ENCODE results near the gene PTRH1. TPM values are rescaled to one million over a fixed set of nuclear protein-coding genes. Genes with fewer than 3 reads are reported as not detected.

Gene PTRH1
- total and polyA plus RNA-seq, 10 of the 15 experiments (the other 5 are each of a cell fraction or from before 2014, with no cell fraction given): 0.69 to 38.4 (median 10.2) TPM

DNA sequence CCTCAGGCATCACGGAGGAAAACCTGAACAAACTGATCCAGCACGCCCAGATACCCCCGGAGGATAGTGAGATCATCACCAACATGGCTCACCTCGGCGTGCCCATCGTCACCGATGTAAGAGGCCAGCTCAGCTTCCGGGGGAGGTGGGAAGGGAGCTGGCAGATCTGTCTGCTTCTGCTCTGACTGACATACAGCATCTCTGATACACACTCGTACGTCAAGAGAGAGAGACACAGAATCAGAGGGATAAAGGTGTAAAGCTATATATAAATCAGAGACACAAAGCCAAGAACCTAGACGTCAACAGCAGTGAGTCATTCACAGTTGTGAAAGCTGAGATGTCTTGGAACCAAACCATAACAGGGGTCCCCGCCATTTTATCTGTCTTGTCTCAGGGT, 38.8 kb downstream of the PTRH1 start:
- no peak for FAIRE-seq
- TF ChIP-seq CHD4 (IDR thresholded peaks at IDR 0.05) (no peak), SREBF1 (IDR thresholded peaks at IDR 0.05; ENCODE audit: low read length) (no peak), KAT2A (conservative IDR thresholded peaks at IDR 0.05; ENCODE audit: control insufficient read depth, low read depth, low read length) (no peak), BRCA1 (IDR thresholded peaks at IDR 0.05; ENCODE audit: low read depth, low read length) (no peak), RAD21 (IDR thresholded peaks at IDR 0.05; ENCODE audit: insufficient read depth, low read depth, low read length) (no peak), CBX3 (IDR thresholded peaks at IDR 0.05; ENCODE audit: borderline replicate concordance, low read depth) (no peak), ZNF274 (IDR thresholded peaks at IDR 0.05; ENCODE audit: insufficient read depth, insufficient read length) (no peak), MTA3 (IDR thresholded peaks at IDR 0.05; ENCODE audit: borderline replicate concordance, low read length) (no peak), RELB (IDR thresholded peaks at IDR 0.05; ENCODE audit: low read depth) (no peak), SPI1 (IDR thresholded peaks at IDR 0.05; ENCODE audit: borderline replicate concordance, insufficient read depth, low read depth, low read length) (no peak), POU2F2 (IDR thresholded peaks at IDR 0.05; ENCODE audit: borderline replicate concordance, low read depth, low read length) (no peak), SIN3A (IDR thresholded peaks at IDR 0.05; ENCODE audit: low read depth, low read length) (no peak), RCOR1 (conservative IDR thresholded peaks at IDR 0.05; ENCODE audit: low read depth, low read length) (no peak), SP1 (IDR thresholded peaks at IDR 0.05; ENCODE audit: low read depth, low read length) (no peak)
- TF ChIP-seq, protein P1, sequence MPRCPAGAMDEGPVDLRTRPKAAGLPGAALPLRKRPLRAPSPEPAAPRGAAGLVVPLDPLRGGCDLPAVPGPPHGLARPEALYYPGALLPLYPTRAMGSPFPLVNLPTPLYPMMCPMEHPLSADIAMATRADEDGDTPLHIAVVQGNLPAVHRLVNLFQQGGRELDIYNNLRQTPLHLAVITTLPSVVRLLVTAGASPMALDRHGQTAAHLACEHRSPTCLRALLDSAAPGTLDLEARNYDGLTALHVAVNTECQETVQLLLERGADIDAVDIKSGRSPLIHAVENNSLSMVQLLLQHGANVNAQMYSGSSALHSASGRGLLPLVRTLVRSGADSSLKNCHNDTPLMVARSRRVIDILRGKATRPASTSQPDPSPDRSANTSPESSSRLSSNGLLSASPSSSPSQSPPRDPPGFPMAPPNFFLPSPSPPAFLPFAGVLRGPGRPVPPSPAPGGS (IDR thresholded peaks at IDR 0.05; ENCODE audit: borderline replicate concordance, insufficient read depth, low read depth, low read length, poor library complexity, severe bottlenecking): no peak
- TF ChIP-seq, protein P2, sequence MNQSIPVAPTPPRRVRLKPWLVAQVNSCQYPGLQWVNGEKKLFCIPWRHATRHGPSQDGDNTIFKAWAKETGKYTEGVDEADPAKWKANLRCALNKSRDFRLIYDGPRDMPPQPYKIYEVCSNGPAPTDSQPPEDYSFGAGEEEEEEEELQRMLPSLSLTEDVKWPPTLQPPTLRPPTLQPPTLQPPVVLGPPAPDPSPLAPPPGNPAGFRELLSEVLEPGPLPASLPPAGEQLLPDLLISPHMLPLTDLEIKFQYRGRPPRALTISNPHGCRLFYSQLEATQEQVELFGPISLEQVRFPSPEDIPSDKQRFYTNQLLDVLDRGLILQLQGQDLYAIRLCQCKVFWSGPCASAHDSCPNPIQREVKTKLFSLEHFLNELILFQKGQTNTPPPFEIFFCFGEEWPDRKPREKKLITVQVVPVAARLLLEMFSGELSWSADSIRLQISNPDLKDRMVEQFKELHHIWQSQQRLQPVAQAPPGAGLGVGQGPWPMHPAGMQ (IDR thresholded peaks at IDR 0.05; ENCODE audit: borderline replicate concordance): no peak
- in situ Hi-C loops (cut with MboI): no loop called here
- H3K27me3 ChIP-seq (replicated peaks in 1 of 2; ENCODE audit: control insufficient read depth in 2 of 2, insufficient read depth in 2 of 2, low read length in 1 of 2): peaks cover 0 to 5% of the 10 kb centered on the region in 2 experiments; a peak in 3 of 4 replicates
- WGBS (ENCODE audit: insufficient coverage, insufficient replicate concordance, low lambda C conversion rate, missing lambda C conversion rate): 59% methylated on average over 12 of the region's 12 CpGs
- ChIA-PET SMC1A (ENCODE audit: uncharacterized antibody, unreplicated experiment) (no interaction called here), RAD21 (ENCODE audit: unreplicated experiment) (no interaction called here), POLR2A (no interaction called here), CTCF (interaction anchor here (0.6 to 1.6 kb wide), 3 partner anchors 8 to 428 kb away, joined by 3 to 4 read pairs (median 3); no protein-coding TSS in a partner anchor)
- no peak for DNase-seq (ENCODE audit: low read depth, low spot score)
- no peak overlapping the region for H2AFZ ChIP-seq (ENCODE audit: control insufficient read depth, low read depth, low read length)
- H3K27ac ChIP-seq (ENCODE audit: control insufficient read depth, insufficient read depth): no peak overlapping the region
- no TSS peak for BruUV-seq (replicated peaks)
- no peak overlapping the region for H3K4me3 ChIP-seq
- H3K36me3 ChIP-seq (ENCODE audit: control insufficient read depth in 2 of 2, insufficient read depth in 2 of 2, low read length in 1 of 2): no peaks in the 10 kb centered on the region
- H3K9ac ChIP-seq (ENCODE audit: control insufficient read depth, insufficient read depth, low read length): no peak overlapping the region
- no peak overlapping the region for H3K4me2 ChIP-seq (ENCODE audit: control insufficient read depth, insufficient read depth)
- no peaks in the 10 kb centered on the region for H3K79me2 ChIP-seq (ENCODE audit: control insufficient read depth, insufficient read depth, low read length)
- no peak for ATAC-seq
- H3K9me3 ChIP-seq (replicated peaks; ENCODE audit: control insufficient read depth, insufficient read depth, low read length): no peaks in the 10 kb centered on the region
- H4K20me1 ChIP-seq (ENCODE audit: control insufficient read depth, insufficient read depth): no peaks in the 10 kb centered on the region
- H3K4me1 ChIP-seq (ENCODE audit: control insufficient read depth, insufficient read depth, low read length): no peaks in the 10 kb centered on the region
- intact Hi-C loops (cut with micrococcal nuclease; ENCODE audit: unreplicated experiment): no loop called here

Data from GM12878 (cell line).